COR-L47 (cell line): ENCODE measurements around the gene ETV4.
"Not testable (repeated sequence)": the region's sequence is repeated elsewhere in the genome, so short reads cannot be mapped to it uniquely, and the experiment has no call there.

Source experiments
- DNase-seq: peaks from one replicate; lab custom pipeline; 2025; lab: John Stamatoyannopoulos, UW

ETV4 gene

GRCh38 chr17:43515656-43516055, 30.5 kb downstream of the ETV4 start:
- no peak for DNase-seq

- DNase-seq: not testable (repeated sequence)
Measured at GRCh38 chr17:43511199-43511598, 34.9 kb downstream of the ETV4 start.

GRCh38 chr17:43509440-43509839, 36.7 kb downstream of the ETV4 start:
- DNase-seq: not testable (repeated sequence)

- DNase-seq: no peak
Measured at GRCh38 chr17:43490621-43491020, 55.5 kb downstream of the ETV4 start.

- DNase-seq: peak; percentile 96
Measured at GRCh38 chr17:43483674-43484551, 62.2 kb downstream of the ETV4 start, which contains the start of gene DHX8. TSS of gene DHX8 (plus strand) at chr17:43483975. CDS start at chr17:43484038, 63 bp downstream.

- no peak for DNase-seq
Measured at GRCh38 chr17:43482103-43483012, 63.8 kb downstream of the ETV4 start.

- DNase-seq: no peak
Measured at GRCh38 chr17:43479948-43480347, 66.2 kb downstream of the ETV4 start.
